Measurements from ENCODE around the gene CAMKK1.

CAMKK1 gene

GRCh38 chr17:3893003-3893719 is at the start of gene CAMKK1:
Gene CAMKK1, minus strand, starts transcription at chr17:3893053. Its CDS starts 7,366 bp downstream, at chr17:3885687.
- peak; percentile 80 for DNase-seq (ENCODE audit: low read depth)

- DNase-seq (ENCODE audit: low read depth): no peak
These were observed 48.3 kb upstream of the CAMKK1 start for GRCh38 chr17:3940965-3941698.

- no peak for DNase-seq (ENCODE audit: low read depth)
These were observed 44.5 kb upstream of the CAMKK1 start for GRCh38 chr17:3937359-3937758.

GRCh38 chr17:3935825-3936355 is 43.0 kb upstream of the CAMKK1 start:
- DNase-seq (ENCODE audit: low read depth): no peak

- DNase-seq (ENCODE audit: low read depth): no peak
These were observed 42.3 kb upstream of the CAMKK1 start for GRCh38 chr17:3935140-3935542.

- no peak for DNase-seq (ENCODE audit: low read depth)
These were observed 36.9 kb upstream of the CAMKK1 start for GRCh38 chr17:3929764-3930163.

- DNase-seq (ENCODE audit: low read depth): no peak
These were observed 36.3 kb upstream of the CAMKK1 start for GRCh38 chr17:3929181-3929580.

- no peak for DNase-seq (ENCODE audit: low read depth)
These were observed 35.6 kb upstream of the CAMKK1 start for GRCh38 chr17:3928406-3928805.

- DNase-seq (ENCODE audit: low read depth): no peak
These were observed 34.9 kb upstream of the CAMKK1 start for GRCh38 chr17:3927628-3928340.

GRCh38 chr17:3926860-3927627 is 34.2 kb upstream of the CAMKK1 start:
- no peak for DNase-seq (ENCODE audit: low read depth)

- DNase-seq (ENCODE audit: low read depth): no peak
These were observed 33.0 kb upstream of the CAMKK1 start for GRCh38 chr17:3925684-3926485.

GRCh38 chr17:3924512-3925350 is 31.9 kb upstream of the CAMKK1 start:
- no peak for DNase-seq (ENCODE audit: low read depth)

- DNase-seq (ENCODE audit: low read depth): no peak
These were observed 30.8 kb upstream of the CAMKK1 start for GRCh38 chr17:3923466-3924190.

- DNase-seq (ENCODE audit: low read depth): no peak
These were observed 29.9 kb upstream of the CAMKK1 start for GRCh38 chr17:3922765-3923164.

- DNase-seq (ENCODE audit: low read depth): no peak
These were observed 28.9 kb upstream of the CAMKK1 start for GRCh38 chr17:3921502-3922319.

- no peak for DNase-seq (ENCODE audit: low read depth)
These were observed 28.2 kb upstream of the CAMKK1 start for GRCh38 chr17:3921006-3921405.

GRCh38 chr17:3919123-3919624 is 26.3 kb upstream of the CAMKK1 start:
- DNase-seq (ENCODE audit: low read depth): no peak

GRCh38 chr17:3918372-3919122 is 25.7 kb upstream of the CAMKK1 start:
- no peak for DNase-seq (ENCODE audit: low read depth)
